GM12873 (cell line): ENCODE results near the gene CCDC167.
A peak's percentile ranks its signal among the peaks of the same experiment; 100 is the strongest.

ENCODE experiments used
- CTCF ChIP-seq: IDR thresholded peaks from 2 replicates; pipeline ENCODE4 v1.5.1; 2012; ENCODE audit warnings: low read depth, mild to moderate bottlenecking, moderate library complexity, low read length, control low read depth; ENCODE audit not compliant: insufficient read depth; ENCODE audit errors: missing control alignments

CCDC167 gene

GRCh38 chr6:37485291-37485702 lies 14.4 kb downstream of the CCDC167 start:
- TF ChIP-seq CTCF, result no peak

- no peak for TF ChIP-seq CTCF
Measured at GRCh38 chr6:37484786-37485170, 14.9 kb downstream of the CCDC167 start.

- peak; percentile 93 for TF ChIP-seq CTCF
Measured at GRCh38 chr6:37483917-37484785, 15.5 kb downstream of the CCDC167 start.

GRCh38 chr6:37483252-37483901 lies 16.3 kb downstream of the CCDC167 start:
- no peak for TF ChIP-seq CTCF

GRCh38 chr6:37482606-37483251 lies 17.0 kb downstream of the CCDC167 start:
- TF ChIP-seq CTCF, result no peak

GRCh38 chr6:37481711-37482605 lies 17.7 kb downstream of the CCDC167 start:
- TF ChIP-seq CTCF, result no peak
